ENCODE data around the gene BEST2. TPM values are rescaled to one million over a fixed set of nuclear protein-coding genes. Genes with fewer than 3 reads are reported as not detected.

The BEST2 gene
- total RNA-seq (not detected), polyA plus RNA-seq (not detected)
- long read RNA-seq, donor 1: 0 reads
- long read RNA-seq, donor 2: 0 reads
- long read RNA-seq, donor 3: 0 reads

DNA sequence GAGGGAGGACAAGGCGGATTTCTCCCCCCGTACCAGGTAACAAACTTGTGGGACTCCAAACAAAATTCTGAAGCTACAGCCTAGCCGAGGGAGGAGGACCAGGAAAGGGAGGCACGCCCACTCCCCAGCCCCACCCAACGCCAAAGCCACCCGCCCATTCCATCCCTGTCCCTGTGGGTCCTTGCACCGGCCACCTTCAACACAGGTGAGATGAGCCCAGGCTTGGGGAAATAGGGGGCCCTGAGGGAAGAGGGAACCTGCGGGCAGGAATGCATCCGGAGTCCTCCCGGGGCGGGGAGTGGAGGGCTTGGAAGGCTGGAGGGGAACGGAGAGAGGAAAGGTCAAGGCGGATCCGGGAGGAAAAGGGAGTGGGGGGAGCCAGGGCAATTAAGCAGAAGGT is at the start of gene BEST2:
TSS of gene BEST2 (plus strand) at position 157 of the 400 bp plus-strand sequence. CDS start 802 bp downstream, outside the sequence.
- H3K4me1 ChIP-seq: no peaks in the 10 kb centered on the region
- DNase-seq: no peak
- H3K27ac ChIP-seq: no peak within 1 kb of the TSS
- peaks cover 0 to 17% (median 15%) of the 10 kb centered on the region in 9 donors for H3K36me3 ChIP-seq
- 49 to 57% (median 54%) methylated on average over 14 of the region's 14 CpGs for WGBS, 4 donors
- no peak within 1 kb of the TSS for H3K4me3 ChIP-seq
- peaks cover 0 to 13% (median 3%) of the 10 kb centered on the region in 9 donors for H3K27me3 ChIP-seq
- intact Hi-C loops (cut with DNase I): no loop called here
- H3K9me3 ChIP-seq: peaks cover 0 to 12% (median 0%) of the 10 kb centered on the region in 12 donors
- TF ChIP-seq, protein P1, sequence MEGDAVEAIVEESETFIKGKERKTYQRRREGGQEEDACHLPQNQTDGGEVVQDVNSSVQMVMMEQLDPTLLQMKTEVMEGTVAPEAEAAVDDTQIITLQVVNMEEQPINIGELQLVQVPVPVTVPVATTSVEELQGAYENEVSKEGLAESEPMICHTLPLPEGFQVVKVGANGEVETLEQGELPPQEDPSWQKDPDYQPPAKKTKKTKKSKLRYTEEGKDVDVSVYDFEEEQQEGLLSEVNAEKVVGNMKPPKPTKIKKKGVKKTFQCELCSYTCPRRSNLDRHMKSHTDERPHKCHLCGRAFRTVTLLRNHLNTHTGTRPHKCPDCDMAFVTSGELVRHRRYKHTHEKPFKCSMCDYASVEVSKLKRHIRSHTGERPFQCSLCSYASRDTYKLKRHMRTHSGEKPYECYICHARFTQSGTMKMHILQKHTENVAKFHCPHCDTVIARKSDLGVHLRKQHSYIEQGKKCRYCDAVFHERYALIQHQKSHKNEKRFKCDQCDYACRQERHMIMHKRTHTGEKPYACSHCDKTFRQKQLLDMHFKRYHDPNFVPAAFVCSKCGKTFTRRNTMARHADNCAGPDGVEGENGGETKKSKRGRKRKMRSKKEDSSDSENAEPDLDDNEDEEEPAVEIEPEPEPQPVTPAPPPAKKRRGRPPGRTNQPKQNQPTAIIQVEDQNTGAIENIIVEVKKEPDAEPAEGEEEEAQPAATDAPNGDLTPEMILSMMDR (IDR thresholded peaks at IDR 0.05): no peak
- no peak for TF ChIP-seq POLR2A (IDR thresholded peaks at IDR 0.05)
- ATAC-seq: no peak

DNA sequence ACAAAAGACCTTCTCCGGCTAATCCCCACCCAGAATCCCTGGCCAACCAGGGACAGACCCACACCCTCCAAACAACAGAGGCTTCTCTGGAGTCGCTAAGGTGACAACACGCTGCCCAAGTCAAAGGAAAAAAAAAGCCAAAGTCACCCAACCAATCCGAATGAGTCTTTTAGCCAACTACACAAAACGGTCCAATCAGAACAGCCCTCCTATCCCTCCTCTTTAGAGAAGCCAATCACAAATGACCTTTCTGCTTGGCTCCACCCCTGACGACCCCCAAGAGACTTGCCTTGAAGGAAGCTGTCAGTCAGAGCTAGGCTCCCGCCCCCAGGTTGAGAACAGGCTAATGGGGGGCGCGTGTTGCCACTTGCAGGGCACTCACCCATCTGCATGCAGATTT is 48.5 kb upstream of the BEST2 start:
- Histone ChIP-seq H3K9me3 (no peaks in the 10 kb centered on the region), H3K36me3 (peaks cover 0 to 98% (median 90%) of the 10 kb centered on the region in 9 donors), H3K27me3 (no peaks in the 10 kb centered on the region), H3K4me3 (no peak overlapping the region), H3K4me1 (no peaks in the 10 kb centered on the region), H3K27ac (no peak overlapping the region)
- DNase-seq (no peak), ATAC-seq (no peak)
- TF ChIP-seq POLR2A (IDR thresholded peaks at IDR 0.05): no peak
- TF ChIP-seq, protein P1 (IDR thresholded peaks at IDR 0.05): no peak
- WGBS, 4 donors: 56 to 72% (median 62%) methylated on average over 9 of the region's 9 CpGs
- intact Hi-C loops (cut with DNase I): no loop called here

DNA sequence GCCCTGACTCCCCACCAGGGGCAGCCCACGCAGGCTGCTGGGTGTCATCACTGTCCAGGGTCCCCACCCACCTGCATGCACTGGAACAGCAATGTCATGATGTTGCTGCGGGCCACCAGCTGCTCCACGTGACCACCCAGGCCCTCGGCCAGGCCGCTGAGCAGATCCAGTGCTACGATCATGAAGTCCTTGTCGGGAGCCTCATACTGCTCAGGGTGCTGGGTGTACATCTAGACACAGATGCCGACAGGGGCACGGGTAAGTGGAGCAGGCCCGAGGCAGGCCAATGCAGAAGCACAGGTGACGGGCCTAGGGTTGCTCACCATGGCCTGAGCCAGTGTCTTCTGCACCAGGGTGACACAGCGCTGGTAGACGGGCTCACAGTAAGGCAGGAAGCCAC is 46.4 kb upstream of the BEST2 start:
- 93 to 96% (median 94%) methylated on average over 11 to 13 of the region's 13 CpGs for WGBS, 4 donors
- Histone ChIP-seq H3K36me3 (peaks cover 0 to 100% (median 98%) of the 10 kb centered on the region in 9 donors), H3K27ac (no peak overlapping the region), H3K27me3 (no peaks in the 10 kb centered on the region), H3K9me3 (no peaks in the 10 kb centered on the region), H3K4me3 (no peak overlapping the region), H3K4me1 (no peaks in the 10 kb centered on the region)
- DNase-seq (no peak), ATAC-seq (no peak)
- no peak for TF ChIP-seq POLR2A (IDR thresholded peaks at IDR 0.05)
- TF ChIP-seq, protein P1 (IDR thresholded peaks at IDR 0.05): no peak
- intact Hi-C loops (cut with DNase I): no loop called here

DNA sequence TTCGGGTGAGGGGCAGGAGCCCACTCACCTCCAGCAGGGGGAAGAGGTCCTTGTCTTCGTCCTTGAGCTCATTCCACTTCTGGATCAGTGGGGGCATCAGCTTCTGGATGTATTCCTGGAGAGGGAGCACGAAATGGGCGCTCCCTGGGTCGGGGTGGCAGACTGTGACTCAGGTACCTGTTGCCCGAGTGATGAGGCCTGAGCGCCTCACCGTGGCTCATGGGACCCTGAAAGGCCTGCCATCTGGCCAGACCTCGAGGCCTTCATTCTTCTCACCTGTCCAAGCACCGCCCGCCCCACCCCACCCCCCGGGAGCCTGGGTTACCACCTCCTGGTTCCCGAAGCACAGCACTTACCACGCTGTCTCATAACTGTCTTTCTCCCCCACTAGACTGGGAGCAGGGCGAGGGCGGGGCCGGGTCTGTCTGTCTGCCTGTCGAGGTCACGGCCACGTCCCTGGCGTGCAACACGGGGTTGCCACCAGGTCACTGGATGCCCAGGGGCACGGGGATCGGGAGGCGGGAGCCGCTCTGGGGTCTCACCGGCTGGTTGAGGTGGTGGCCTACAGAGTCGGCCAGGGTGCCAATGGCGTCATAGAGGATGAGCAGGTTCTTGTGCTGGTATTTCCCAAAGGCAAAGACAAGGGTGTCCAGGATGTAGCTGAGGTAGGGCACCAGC is 45.8 kb upstream of the BEST2 start:
- Histone ChIP-seq H3K4me3 (no peak overlapping the region), H3K9me3 (no peaks in the 10 kb centered on the region)
- 91 to 96% (median 94%) methylated on average over 27 to 29 of the region's 29 CpGs for WGBS, 4 donors

More for the DNA sequence above, 45.8 kb upstream of the BEST2 start:
- no peaks in the 10 kb centered on the region for H3K4me1 ChIP-seq
- intact Hi-C loops (cut with DNase I): no loop called here
- H3K27ac ChIP-seq: no peak overlapping the region
- DNase-seq (no peak), ATAC-seq (no peak)
- peaks cover 0 to 100% (median 98%) of the 10 kb centered on the region in 9 donors for H3K36me3 ChIP-seq
- H3K27me3 ChIP-seq: no peaks in the 10 kb centered on the region
- TF ChIP-seq, protein P1 (IDR thresholded peaks at IDR 0.05): no peak
- no peak for TF ChIP-seq POLR2A (IDR thresholded peaks at IDR 0.05)

Data from heart left ventricle (tissue), 16 donors.